Smooth muscle cell (in vitro differentiated cells): Measurements from ENCODE around the gene TPX2. TPM values are rescaled to one million over a fixed set of nuclear protein-coding genes. Genes with fewer than 3 reads are reported as not detected.

ENCODE experiments used
- DNase-seq: peaks from one replicate; lab custom pipeline; 2025; ENCODE audit not compliant: unreplicated experiment; lab: John Stamatoyannopoulos, UW
- H2AFZ ChIP-seq: fragments of 200-600 bp; sonication (generic); 2 replicates; pipeline ENCODE4 v1.6.0; 2016; ENCODE audit warnings: antibody characterized with exemption, low read depth, mild to moderate bottlenecking
- H3F3A ChIP-seq: fragments of 200-600 bp; sonication (generic); 2 replicates; pipeline ENCODE4 v1.6.0; 2017; ENCODE audit warnings: antibody characterized with exemption, low read depth
- H3K27ac ChIP-seq: fragments of 200-600 bp; sonication (generic); 2 replicates; pipeline ENCODE4 v1.5.1; 2016; ENCODE audit warnings: low read depth, mild to moderate bottlenecking
- H3K27me3 ChIP-seq: fragments of 200-600 bp; sonication (generic); 2 replicates; pipeline ENCODE4 v1.6.1; 2016; ENCODE audit warnings: low read depth, mild to moderate bottlenecking
- H3K36me3 ChIP-seq: fragments of 200-600 bp; sonication (generic); 2 replicates; pipeline ENCODE4 v1.5.1; 2016; ENCODE audit warnings: low read depth
- H3K4me1 ChIP-seq: fragments of 200-600 bp; sonication (generic); 2 replicates; pipeline ENCODE4 v1.5.1; 2016; ENCODE audit warnings: low read depth
- H3K4me2 ChIP-seq: fragments of 200-600 bp; sonication (generic); 2 replicates; pipeline ENCODE4 v1.6.0; 2016; ENCODE audit warnings: mild to moderate bottlenecking
- H3K4me3 ChIP-seq: fragments of 200-600 bp; sonication (generic); 2 replicates; pipeline ENCODE4 v1.5.1; 2016; ENCODE audit warnings: mild to moderate bottlenecking
- H3K79me2 ChIP-seq: fragments of 200-600 bp; sonication (generic); 2 replicates; pipeline ENCODE4 v1.6.0; 2016; ENCODE audit warnings: low read depth, mild to moderate bottlenecking
- H3K9ac ChIP-seq: fragments of 200-600 bp; sonication (generic); 2 replicates; pipeline ENCODE4 v1.6.0; 2016; ENCODE audit warnings: low read depth
- H3K9me3 ChIP-seq: fragments of 200-600 bp; sonication (generic); replicated peaks from 2 replicates; pipeline ENCODE4 v1.5.1; 2016; ENCODE audit warnings: low read depth
- H4K20me1 ChIP-seq: fragments of 200-600 bp; sonication (generic); 2 replicates; pipeline ENCODE4 v1.6.0; 2016; ENCODE audit warnings: low read depth
- WGBS: methylation state at CpG from one replicate; pipeline ENCODE4 v1.1.7; 2016; ENCODE audit warnings: low lambda C conversion rate; 5-methylcytosine and 5-hydroxymethylcytosine counted together
- polyA plus RNA-seq: library from polyadenylated mRNA; unstranded; fragments of >200 nt; fragmentation: Nextera tagmentation; extraction: Ambion mirVana; gene quantifications from 2 replicates; pipeline ENCODE4 v1.2.1, GENCODE V29; 2016
- total RNA-seq: library from RNA; depleted of rRNA; stranded (reverse); fragments of >200 nt; gene quantifications from 2 replicates; pipeline ENCODE4 v1.2.3, GENCODE V29; 2014
- TF ChIP-seq, protein P1 (sequence below): fragments of 200-600 bp; sonication (generic); IDR thresholded peaks from 2 replicates; pipeline ENCODE4 v1.5.1; 2017; ENCODE audit warnings: borderline replicate concordance, mild to moderate bottlenecking, antibody characterized with exemption; ENCODE audit not compliant: insufficient read depth, poor library complexity, severe bottlenecking

The TPX2 gene
- total and polyA plus RNA-seq, 2 experiments from 2014 or later: 21.7 to 24.5 TPM

DNA sequence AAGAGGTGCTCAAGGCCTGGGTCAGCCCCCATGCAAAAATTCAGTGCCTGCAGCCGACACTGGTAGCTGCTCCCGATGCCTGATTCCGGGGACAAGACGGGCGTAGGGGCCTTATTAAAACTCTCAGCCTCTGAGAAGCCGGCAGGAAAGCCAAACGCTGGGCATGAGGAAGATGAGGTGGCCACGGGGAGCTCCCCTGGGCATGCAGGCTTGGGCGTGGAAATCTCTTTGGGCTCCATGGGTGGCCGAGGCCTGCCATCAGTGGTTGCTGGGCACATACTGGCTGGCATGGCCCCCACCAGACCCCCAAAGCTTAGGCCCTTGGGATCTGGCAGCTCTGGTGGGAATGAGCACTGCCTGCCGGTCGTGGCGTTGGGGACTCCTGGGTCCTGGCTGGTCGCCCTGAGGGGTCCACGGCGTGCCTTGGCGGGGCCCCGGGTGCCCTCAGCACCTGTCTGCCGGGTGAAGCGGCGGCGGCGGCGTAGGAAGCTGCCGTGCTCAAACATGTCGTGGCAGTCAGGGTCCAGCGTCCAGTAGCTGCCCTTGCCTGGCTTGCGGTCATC lies 105.7 kb downstream of the TPX2 start:
- Histone ChIP-seq H2AFZ (no peak overlapping the region), H3K4me3 (no peak overlapping the region), H3K27me3 (peaks cover 15% of the 10 kb centered on the region), H3K79me2 (no peaks in the 10 kb centered on the region), H3F3A (peaks cover 4% of the 10 kb centered on the region), H4K20me1 (no peaks in the 10 kb centered on the region), H3K36me3 (no peaks in the 10 kb centered on the region), H3K27ac (no peak overlapping the region), H3K9ac (no peak overlapping the region), H3K4me2 (peak overlapping the region; percentile 6), H3K4me1 (peaks cover 38% of the 10 kb centered on the region), H3K9me3 (no peaks in the 10 kb centered on the region)
- WGBS: 96% methylated on average over 28 of the region's 28 CpGs
- TF ChIP-seq, protein P1, sequence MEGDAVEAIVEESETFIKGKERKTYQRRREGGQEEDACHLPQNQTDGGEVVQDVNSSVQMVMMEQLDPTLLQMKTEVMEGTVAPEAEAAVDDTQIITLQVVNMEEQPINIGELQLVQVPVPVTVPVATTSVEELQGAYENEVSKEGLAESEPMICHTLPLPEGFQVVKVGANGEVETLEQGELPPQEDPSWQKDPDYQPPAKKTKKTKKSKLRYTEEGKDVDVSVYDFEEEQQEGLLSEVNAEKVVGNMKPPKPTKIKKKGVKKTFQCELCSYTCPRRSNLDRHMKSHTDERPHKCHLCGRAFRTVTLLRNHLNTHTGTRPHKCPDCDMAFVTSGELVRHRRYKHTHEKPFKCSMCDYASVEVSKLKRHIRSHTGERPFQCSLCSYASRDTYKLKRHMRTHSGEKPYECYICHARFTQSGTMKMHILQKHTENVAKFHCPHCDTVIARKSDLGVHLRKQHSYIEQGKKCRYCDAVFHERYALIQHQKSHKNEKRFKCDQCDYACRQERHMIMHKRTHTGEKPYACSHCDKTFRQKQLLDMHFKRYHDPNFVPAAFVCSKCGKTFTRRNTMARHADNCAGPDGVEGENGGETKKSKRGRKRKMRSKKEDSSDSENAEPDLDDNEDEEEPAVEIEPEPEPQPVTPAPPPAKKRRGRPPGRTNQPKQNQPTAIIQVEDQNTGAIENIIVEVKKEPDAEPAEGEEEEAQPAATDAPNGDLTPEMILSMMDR: no peak
- no peak for DNase-seq

DNA sequence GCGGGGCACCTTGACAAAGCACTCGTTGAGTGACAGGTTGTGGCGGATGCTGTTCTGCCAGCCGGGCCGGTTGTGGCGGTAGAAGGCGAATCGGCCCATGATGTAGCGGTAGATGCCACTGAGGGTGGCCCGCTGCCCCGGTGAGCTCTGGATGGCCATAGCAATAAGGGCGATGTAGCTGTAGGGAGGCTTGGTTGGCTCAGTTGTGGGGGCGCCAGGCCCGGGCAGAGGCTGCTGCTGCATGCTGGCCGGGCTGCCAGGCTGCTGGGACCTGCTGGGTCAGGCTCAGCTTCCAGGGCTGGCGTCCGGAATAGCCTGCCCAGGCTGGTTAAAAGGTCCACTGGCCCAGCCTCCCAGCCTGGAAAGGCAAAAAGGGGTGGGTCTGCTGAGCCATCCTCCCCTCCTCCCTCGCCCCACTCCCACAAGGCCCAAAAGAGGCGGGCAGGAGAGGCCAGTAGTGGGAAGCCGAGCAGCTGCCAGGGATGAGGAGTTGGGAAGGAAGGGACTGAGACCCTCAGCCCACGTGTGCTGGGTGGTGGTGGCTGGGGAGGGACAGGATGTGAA lies 106.3 kb downstream of the TPX2 start, which contains the start of gene FOXS1:
Gene FOXS1 (minus strand): TSS at position 305 of the 564 bp plus-strand sequence. CDS start 62 bp downstream, at position 243.
- no peak for DNase-seq
- Histone ChIP-seq H3K27ac (no peak within 1 kb of the TSS), H3K4me1 (peaks cover 38% of the 10 kb centered on the region), H3K4me2 (peak within 1 kb of the TSS; percentile 6), H3K9ac (no peak within 1 kb of the TSS), H3K9me3 (no peaks in the 10 kb centered on the region), H2AFZ (peak within 1 kb of the TSS; percentile 2), H4K20me1 (no peaks in the 10 kb centered on the region), H3K4me3 (no peak within 1 kb of the TSS), H3K36me3 (no peaks in the 10 kb centered on the region), H3K79me2 (no peaks in the 10 kb centered on the region), H3F3A (peaks cover 4% of the 10 kb centered on the region), H3K27me3 (peaks cover 20% of the 10 kb centered on the region)
- TF ChIP-seq, protein P1: no peak
- WGBS: 61% methylated on average over 21 of the region's 21 CpGs

DNA sequence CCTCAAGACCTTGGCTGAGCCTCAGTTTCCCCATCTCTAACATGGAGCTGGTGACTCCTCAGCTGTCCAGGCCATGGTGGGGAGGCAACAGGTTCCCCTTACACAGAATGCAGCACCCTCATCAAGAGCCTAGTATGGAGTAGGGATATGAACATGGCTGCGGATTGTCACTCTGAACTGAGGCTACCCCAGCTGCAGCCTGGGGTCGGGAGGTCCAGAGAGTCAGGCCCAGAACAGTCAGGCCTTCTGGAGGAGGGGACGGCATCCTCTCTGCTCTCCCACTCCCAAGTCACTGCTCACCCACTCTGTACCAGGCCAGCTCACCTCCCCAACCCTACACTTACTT lies 107.7 kb downstream of the TPX2 start:
- no peak overlapping the region for H3K4me3 ChIP-seq
- H3K27me3 ChIP-seq: peaks cover 33% of the 10 kb centered on the region
- H3K9ac ChIP-seq: no peak overlapping the region
- 74% methylated on average over 3 of the region's 3 CpGs for WGBS
- H3K27ac ChIP-seq: no peak overlapping the region
- H3F3A ChIP-seq: peaks cover 4% of the 10 kb centered on the region
- H3K79me2 ChIP-seq: no peaks in the 10 kb centered on the region
- H3K36me3 ChIP-seq: no peaks in the 10 kb centered on the region
- TF ChIP-seq, protein P1: no peak
- DNase-seq: no peak
- H4K20me1 ChIP-seq: no peaks in the 10 kb centered on the region
- no peak overlapping the region for H3K4me2 ChIP-seq
- H3K4me1 ChIP-seq: peaks cover 33% of the 10 kb centered on the region
- H3K9me3 ChIP-seq: no peaks in the 10 kb centered on the region
- H2AFZ ChIP-seq: no peak overlapping the region
